HT1080 (cell line): Measurements from ENCODE around the gene PTPRN2. TPM values are rescaled to one million over a fixed set of nuclear protein-coding genes. Genes with fewer than 3 reads are reported as not detected.

ENCODE experiments used
- DNase-seq: peaks from one replicate; pipeline ENCODE4 v3.0.0-alpha.2; 2015; ENCODE audit warnings: low read depth
- total RNA-seq: library from RNA; depleted of rRNA; stranded (reverse); fragments of >200 nt; shearing (Covaris generic); gene quantifications from 2 replicates; pipeline ENCODE4 v1.2.3, GENCODE V29; 2014

Gene PTPRN2
- total RNA-seq, 1 experiment from 2014 or later, result 0.31 TPM

GRCh38 chr7:158327571-158328180, 259.9 kb downstream of the PTPRN2 start:
- DNase-seq, result no peak

GRCh38 chr7:158327012-158327411, 260.6 kb downstream of the PTPRN2 start:
- no peak for DNase-seq

- DNase-seq, result no peak
Measured at GRCh38 chr7:158325530-158326381, 261.9 kb downstream of the PTPRN2 start.

- no peak for DNase-seq
Measured at GRCh38 chr7:158324397-158325360, 262.9 kb downstream of the PTPRN2 start.

GRCh38 chr7:158323741-158324396, 263.8 kb downstream of the PTPRN2 start:
- DNase-seq, result no peak

GRCh38 chr7:158322616-158323530, 264.8 kb downstream of the PTPRN2 start:
- DNase-seq, result no peak

GRCh38 chr7:158321936-158322615, 265.5 kb downstream of the PTPRN2 start:
- no peak for DNase-seq

- DNase-seq, result no peak
Measured at GRCh38 chr7:158321056-158321700, 266.4 kb downstream of the PTPRN2 start.

- DNase-seq, result no peak
Measured at GRCh38 chr7:158320328-158320727, 267.3 kb downstream of the PTPRN2 start.

- no peak for DNase-seq
Measured at GRCh38 chr7:158318511-158318913, 269.1 kb downstream of the PTPRN2 start.

- DNase-seq, result no peak
Measured at GRCh38 chr7:158317238-158318205, 270.1 kb downstream of the PTPRN2 start.

GRCh38 chr7:158316466-158317031, 271.1 kb downstream of the PTPRN2 start:
- DNase-seq, result no peak

GRCh38 chr7:158315881-158316280, 271.7 kb downstream of the PTPRN2 start:
- no peak for DNase-seq

- DNase-seq, result no peak
Measured at GRCh38 chr7:158315326-158315725, 272.3 kb downstream of the PTPRN2 start.

- DNase-seq, result no peak
Measured at GRCh38 chr7:158314394-158314793, 273.2 kb downstream of the PTPRN2 start.

- no peak for DNase-seq
Measured at GRCh38 chr7:158313931-158314330, 273.7 kb downstream of the PTPRN2 start.

GRCh38 chr7:158312789-158313188, 274.8 kb downstream of the PTPRN2 start:
- no peak for DNase-seq
